Suprapubic skin (tissue), 4 donors: ENCODE results near the gene ABCB7. TPM values are rescaled to one million over a fixed set of nuclear protein-coding genes. Genes with fewer than 3 reads are reported as not detected.

Experiments used
- DNase-seq, 2 donors: peaks; one replicate each; pipeline ENCODE4 v3.0.0-alpha.2; 2019; ENCODE audit warnings: low spot score in 2 of 2
- H3K27ac ChIP-seq: fragments of 200-600 bp; sonication (generic); one replicate; pipeline ENCODE4 v1.5.1; 2019
- H3K27me3 ChIP-seq: fragments of 200-600 bp; sonication (generic); one replicate; pipeline ENCODE4 v1.5.1; 2019
- H3K36me3 ChIP-seq: fragments of 200-600 bp; sonication (generic); one replicate; pipeline ENCODE4 v1.5.1; 2019
- H3K4me1 ChIP-seq: fragments of 200-600 bp; sonication (generic); one replicate; pipeline ENCODE4 v1.5.1; 2019
- H3K4me3 ChIP-seq: fragments of 200-600 bp; sonication (generic); one replicate; pipeline ENCODE4 v1.5.1; 2019; ENCODE audit warnings: mild to moderate bottlenecking
- H3K9me3 ChIP-seq: fragments of 200-600 bp; sonication (generic); one replicate; pipeline ENCODE4 v1.5.1; 2019
- EP300 ChIP-seq: sonication (generic); formaldehyde crosslinking; IDR thresholded peaks from one replicate; pipeline ENCODE4 v1.6.1; 2017; ENCODE audit warnings: antibody characterized with exemption
- POLR2A ChIP-seq, 2 donors: fragments of 450-650 bp; IDR thresholded peaks; one replicate each; pipeline ENCODE4 v1.6.1; 2017; ENCODE audit warnings: antibody characterized with exemption in 2 of 2, mild to moderate bottlenecking in 2 of 2, moderate library complexity in 2 of 2
- POLR2AphosphoS5 ChIP-seq, 3 donors: sonication (generic); formaldehyde crosslinking; IDR thresholded peaks; one replicate each; pipeline ENCODE4 v1.6.1; 2017; ENCODE audit warnings: antibody characterized with exemption in 3 of 3
- WGBS: methylation state at CpG from one replicate; pipeline ENCODE4 v1.1.5; 2018; 5-methylcytosine and 5-hydroxymethylcytosine counted together
- total RNA-seq, 4 donors: library from RNA; depleted of rRNA; stranded (reverse); fragments of >200 nt; gene quantifications; one replicate each; pipeline ENCODE4 v1.1.0, GENCODE V29; 2016
- TF ChIP-seq, protein P1 (sequence below), 2 donors: fragments of 200-600 bp in 1 of 2; fragments of 450-650 bp in 1 of 2; sonication (generic) in 1 of 2; IDR thresholded peaks; one replicate each; pipeline ENCODE4 v1.5.1; 2016 to 2019; ENCODE audit warnings: antibody characterized with exemption in 2 of 2, mild to moderate bottlenecking in 1 of 2, moderate library complexity in 1 of 2

Gene ABCB7
- total RNA-seq, 4 donors from 2014 or later = 52.2 to 78.4 (median 62.7) TPM

DNA sequence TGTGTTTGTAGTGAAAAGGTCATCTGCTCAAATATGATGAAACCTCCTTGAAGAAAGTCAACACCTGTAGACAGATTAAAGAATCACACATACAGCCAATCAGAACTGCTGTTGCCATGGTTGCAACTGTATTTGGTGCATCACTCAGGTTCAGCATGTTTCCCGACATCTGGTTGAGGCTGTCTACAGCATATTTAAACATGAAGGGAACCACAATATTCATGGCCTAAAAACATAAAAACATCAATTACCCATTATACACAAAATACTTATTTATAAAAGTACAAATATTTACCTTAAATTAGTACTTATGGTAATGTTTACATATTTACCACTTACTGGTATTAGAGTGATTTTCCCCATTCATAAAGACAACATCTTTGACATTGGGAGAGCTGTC lies 79.7 kb downstream of the ABCB7 start:
- 83% methylated on average over 1 of the region's 1 CpG for WGBS
- Histone ChIP-seq H3K4me1 (no peaks in the 10 kb centered on the region), H3K9me3 (no peaks in the 10 kb centered on the region), H3K4me3 (no peak overlapping the region), H3K27me3 (no peaks in the 10 kb centered on the region), H3K36me3 (no peaks in the 10 kb centered on the region), H3K27ac (no peak overlapping the region)
- TF ChIP-seq POLR2A (IDR thresholded peaks at IDR 0.05) = no peak
- TF ChIP-seq POLR2AphosphoS5 (IDR thresholded peaks at IDR 0.05) = no peak
- TF ChIP-seq EP300 = no peak
- TF ChIP-seq, protein P1, sequence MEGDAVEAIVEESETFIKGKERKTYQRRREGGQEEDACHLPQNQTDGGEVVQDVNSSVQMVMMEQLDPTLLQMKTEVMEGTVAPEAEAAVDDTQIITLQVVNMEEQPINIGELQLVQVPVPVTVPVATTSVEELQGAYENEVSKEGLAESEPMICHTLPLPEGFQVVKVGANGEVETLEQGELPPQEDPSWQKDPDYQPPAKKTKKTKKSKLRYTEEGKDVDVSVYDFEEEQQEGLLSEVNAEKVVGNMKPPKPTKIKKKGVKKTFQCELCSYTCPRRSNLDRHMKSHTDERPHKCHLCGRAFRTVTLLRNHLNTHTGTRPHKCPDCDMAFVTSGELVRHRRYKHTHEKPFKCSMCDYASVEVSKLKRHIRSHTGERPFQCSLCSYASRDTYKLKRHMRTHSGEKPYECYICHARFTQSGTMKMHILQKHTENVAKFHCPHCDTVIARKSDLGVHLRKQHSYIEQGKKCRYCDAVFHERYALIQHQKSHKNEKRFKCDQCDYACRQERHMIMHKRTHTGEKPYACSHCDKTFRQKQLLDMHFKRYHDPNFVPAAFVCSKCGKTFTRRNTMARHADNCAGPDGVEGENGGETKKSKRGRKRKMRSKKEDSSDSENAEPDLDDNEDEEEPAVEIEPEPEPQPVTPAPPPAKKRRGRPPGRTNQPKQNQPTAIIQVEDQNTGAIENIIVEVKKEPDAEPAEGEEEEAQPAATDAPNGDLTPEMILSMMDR (IDR thresholded peaks at IDR 0.05) = no peak
- DNase-seq = no peak

GRCh38 chrX:75074475-75074874 lies 81.6 kb downstream of the ABCB7 start:
- Histone ChIP-seq H3K4me1 (no peaks in the 10 kb centered on the region), H3K27ac (no peak overlapping the region), H3K9me3 (no peaks in the 10 kb centered on the region), H3K4me3 (no peak overlapping the region), H3K27me3 (no peaks in the 10 kb centered on the region), H3K36me3 (peaks cover 4% of the 10 kb centered on the region)
- no peak for DNase-seq
- TF ChIP-seq POLR2A (IDR thresholded peaks at IDR 0.05) (no peak), EP300 (no peak), POLR2AphosphoS5 (IDR thresholded peaks at IDR 0.05) (no peak)
- TF ChIP-seq, protein P1 (IDR thresholded peaks at IDR 0.05) = no peak
- WGBS = 0% methylated on average over 1 of the region's 1 CpG

GRCh38 chrX:75071334-75071733 lies 84.7 kb downstream of the ABCB7 start:
- H3K27me3 ChIP-seq = no peaks in the 10 kb centered on the region
- H3K36me3 ChIP-seq = peaks cover 6% of the 10 kb centered on the region
- WGBS = 73% methylated on average over 3 of the region's 3 CpGs
- TF ChIP-seq, protein P1 (IDR thresholded peaks at IDR 0.05) = no peak
- TF ChIP-seq POLR2A (IDR thresholded peaks at IDR 0.05) = no peak
- no peak for TF ChIP-seq EP300
- no peak for TF ChIP-seq POLR2AphosphoS5 (IDR thresholded peaks at IDR 0.05)
- no peaks in the 10 kb centered on the region for H3K9me3 ChIP-seq
- no peak overlapping the region for H3K27ac ChIP-seq
- no peak for DNase-seq
- no peak overlapping the region for H3K4me3 ChIP-seq
- H3K4me1 ChIP-seq = no peaks in the 10 kb centered on the region

DNA sequence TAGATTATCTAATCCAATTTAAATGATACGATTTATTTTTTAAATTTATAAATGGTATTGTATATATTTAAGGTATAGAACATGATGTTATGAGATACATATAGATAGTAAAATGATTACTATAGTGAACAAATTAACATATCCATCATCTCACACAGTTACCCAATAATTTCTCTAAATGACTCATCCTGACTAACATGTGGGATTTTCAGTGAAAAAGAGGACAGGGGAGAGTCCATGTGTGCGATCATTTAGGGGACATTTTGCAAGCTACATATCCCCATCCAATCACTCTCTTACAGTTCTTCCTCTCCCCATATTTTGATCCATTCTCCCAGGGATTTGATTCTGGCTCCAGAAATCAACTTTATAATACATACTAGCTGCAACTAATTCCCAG lies 88.2 kb downstream of the ABCB7 start:
- no peaks in the 10 kb centered on the region for H3K4me1 ChIP-seq
- no peak overlapping the region for H3K4me3 ChIP-seq
- TF ChIP-seq POLR2AphosphoS5 (IDR thresholded peaks at IDR 0.05) = no peak
- TF ChIP-seq, protein P1 (IDR thresholded peaks at IDR 0.05) = no peak
- TF ChIP-seq POLR2A (IDR thresholded peaks at IDR 0.05) = no peak
- TF ChIP-seq EP300 = no peak
- WGBS = 88% methylated on average over 2 of the region's 2 CpGs
- H3K9me3 ChIP-seq = no peaks in the 10 kb centered on the region
- H3K27ac ChIP-seq = no peak overlapping the region
- DNase-seq = no peak
- no peaks in the 10 kb centered on the region for H3K27me3 ChIP-seq
- peaks cover 6% of the 10 kb centered on the region for H3K36me3 ChIP-seq

DNA sequence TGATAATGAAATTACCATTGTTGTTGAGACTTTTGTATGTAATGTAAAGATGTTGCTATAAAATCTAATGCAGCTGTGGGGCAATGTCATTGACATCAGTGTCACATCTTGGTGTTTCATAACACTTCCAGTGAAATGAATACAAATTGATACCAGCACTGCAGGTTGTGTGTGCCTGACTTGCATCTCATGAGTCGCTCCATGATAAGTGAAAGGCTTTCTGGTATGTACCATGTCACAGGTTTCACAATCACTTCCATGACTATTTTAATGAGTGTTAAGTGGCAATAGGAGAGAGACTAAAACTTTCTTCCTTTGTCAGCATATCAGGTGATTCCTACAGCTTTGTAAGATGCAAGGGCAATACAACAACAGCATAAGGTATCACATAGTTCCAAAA lies 94.4 kb downstream of the ABCB7 start:
- TF ChIP-seq, protein P1 (IDR thresholded peaks at IDR 0.05) = no peak
- no peak for TF ChIP-seq EP300
- TF ChIP-seq POLR2AphosphoS5 (IDR thresholded peaks at IDR 0.05) = no peak
- TF ChIP-seq POLR2A (IDR thresholded peaks at IDR 0.05) = no peak
- H3K36me3 ChIP-seq = peaks cover 5% of the 10 kb centered on the region

More for the DNA sequence above, 94.4 kb downstream of the ABCB7 start:
- Histone ChIP-seq H3K4me1 (no peaks in the 10 kb centered on the region), H3K27ac (no peak overlapping the region), H3K27me3 (no peaks in the 10 kb centered on the region), H3K4me3 (no peak overlapping the region), H3K9me3 (no peaks in the 10 kb centered on the region)
- 79% methylated on average over 1 of the region's 1 CpG for WGBS
- no peak for DNase-seq
